ENCODE data around the gene CYP2R1.

- TF ChIP-seq CTCF (IDR thresholded peaks at IDR 0.05; ENCODE audit: poor library complexity) (no peak), EZH2phosphoT487 (IDR thresholded peaks at IDR 0.05; ENCODE audit: low read depth, severe bottlenecking, unreplicated experiment) (no peak)
Measured at GRCh38 chr11:14861680-14862079, 30.4 kb downstream of the CYP2R1 start.
